Mononuclear cell (primary cell): ENCODE data around the gene NPTN. TPM values are rescaled to one million over a fixed set of nuclear protein-coding genes. Genes with fewer than 3 reads are reported as not detected.

Source experiments
- H3K27me3 ChIP-seq: 2 replicates; pipeline ENCODE4 v1.6.0; 2011; ENCODE audit warnings: low read length, control low read depth; ENCODE audit not compliant: insufficient read depth
- H3K4me1 ChIP-seq: 2 replicates; pipeline ENCODE4 v1.5.1; 2011; ENCODE audit warnings: mild to moderate bottlenecking, low read length, control low read depth; ENCODE audit not compliant: insufficient read depth
- H3K4me3 ChIP-seq: 2 replicates; pipeline ENCODE4 v1.5.1; 2011; ENCODE audit warnings: mild to moderate bottlenecking, low read length, moderate library complexity
- H3K9me3 ChIP-seq: 2 replicates; pipeline ENCODE4 v1.5.1; 2011; ENCODE audit warnings: low read depth, mild to moderate bottlenecking, control low read depth, low read length
- total RNA-seq: library from RNA; depleted of rRNA; stranded (reverse); fragments of >200 nt; gene quantifications from one replicate; pipeline ENCODE4 v1.2.3, GENCODE V29; 2012

Gene NPTN
- total RNA-seq, 1 donor: 40.4 TPM

DNA sequence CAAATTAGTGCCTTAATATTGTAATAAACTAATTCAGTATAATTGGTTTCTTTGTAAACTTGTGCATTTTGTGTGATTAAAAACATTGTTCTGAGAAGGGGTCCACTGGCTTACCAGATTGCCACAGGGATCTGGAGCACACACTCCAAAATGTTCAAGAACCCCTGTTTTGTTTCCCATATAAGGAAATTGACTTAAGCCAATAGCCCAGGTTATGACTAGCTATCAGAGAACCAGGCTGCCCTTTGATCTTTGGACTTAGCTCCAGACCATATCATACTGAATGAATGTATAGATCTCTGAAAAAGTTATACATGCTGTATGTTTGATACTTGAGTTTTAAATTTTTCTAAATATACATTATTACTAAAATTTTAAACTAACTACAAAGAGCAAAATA, 91.7 kb downstream of the NPTN start:
- H3K27me3 ChIP-seq: no peaks in the 10 kb centered on the region
- H3K4me1 ChIP-seq: no peaks in the 10 kb centered on the region
- no peaks in the 10 kb centered on the region for H3K9me3 ChIP-seq
- no peak overlapping the region for H3K4me3 ChIP-seq

DNA sequence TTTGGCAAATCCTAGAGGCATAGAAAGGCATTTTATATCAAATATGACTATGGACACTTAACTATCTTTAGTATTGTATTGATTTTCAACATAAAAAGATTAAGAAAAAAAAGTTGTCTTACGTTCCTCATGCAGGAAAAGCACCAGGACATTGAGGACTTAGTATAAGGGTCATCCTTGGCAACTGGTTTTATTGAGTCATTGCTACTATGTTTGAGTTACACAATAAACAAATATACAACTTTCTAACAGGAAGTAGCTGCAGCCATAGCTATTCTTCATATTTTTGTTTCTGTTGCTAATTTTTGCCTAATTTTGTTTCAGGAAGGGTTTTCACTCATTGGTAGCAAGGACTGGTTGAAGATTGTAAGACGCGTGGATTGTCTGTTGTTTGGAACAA, 93.0 kb downstream of the NPTN start:
- no peaks in the 10 kb centered on the region for H3K27me3 ChIP-seq
- H3K9me3 ChIP-seq: no peaks in the 10 kb centered on the region
- no peak overlapping the region for H3K4me3 ChIP-seq
- no peaks in the 10 kb centered on the region for H3K4me1 ChIP-seq

- Histone ChIP-seq H3K4me1 (no peaks in the 10 kb centered on the region), H3K4me3 (no peak overlapping the region), H3K9me3 (no peaks in the 10 kb centered on the region), H3K27me3 (no peaks in the 10 kb centered on the region)
Measured at GRCh38 chr15:73539212-73540128, 93.7 kb downstream of the NPTN start.

DNA sequence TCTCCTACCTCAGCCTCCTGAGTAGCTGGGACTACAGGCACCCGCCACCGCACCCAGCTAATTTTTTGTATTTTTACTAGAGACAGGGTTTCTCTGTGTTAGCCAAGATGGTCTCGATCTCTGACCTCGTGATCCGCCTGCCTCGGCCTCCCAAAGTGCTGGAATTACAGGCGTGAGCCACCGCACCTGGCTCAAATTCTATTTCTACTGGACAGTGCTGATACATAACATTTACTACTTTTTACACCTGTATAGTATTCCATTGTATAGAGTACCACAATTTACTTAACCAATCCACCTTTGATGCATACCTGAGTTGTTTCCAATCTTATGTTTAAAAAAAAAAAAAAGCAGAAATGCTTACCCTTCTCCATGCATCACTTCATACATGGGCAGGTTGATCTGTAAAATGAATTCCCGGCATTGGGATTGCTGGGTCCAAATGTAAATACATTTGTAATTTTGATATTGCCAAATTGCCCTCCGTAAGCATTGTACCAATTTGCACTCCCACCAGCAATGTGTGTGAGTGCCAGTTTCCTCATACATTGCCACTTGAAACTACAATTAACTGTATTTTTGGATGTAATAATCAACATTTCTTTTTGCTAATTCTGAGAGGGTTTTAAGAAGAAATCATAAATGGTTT, 94.5 kb downstream of the NPTN start:
- H3K4me3 ChIP-seq: no peak overlapping the region
- H3K4me1 ChIP-seq: no peaks in the 10 kb centered on the region
- H3K27me3 ChIP-seq: no peaks in the 10 kb centered on the region
- H3K9me3 ChIP-seq: no peaks in the 10 kb centered on the region

- Histone ChIP-seq H3K4me1 (no peaks in the 10 kb centered on the region), H3K4me3 (no peak overlapping the region), H3K9me3 (no peaks in the 10 kb centered on the region), H3K27me3 (no peaks in the 10 kb centered on the region)
Measured at GRCh38 chr15:73538123-73538522, 95.1 kb downstream of the NPTN start.

- Histone ChIP-seq H3K4me3 (no peak overlapping the region), H3K4me1 (no peaks in the 10 kb centered on the region), H3K9me3 (no peaks in the 10 kb centered on the region), H3K27me3 (peaks cover 8% of the 10 kb centered on the region)
Measured at GRCh38 chr15:73530649-73531048, 102.5 kb downstream of the NPTN start.

DNA sequence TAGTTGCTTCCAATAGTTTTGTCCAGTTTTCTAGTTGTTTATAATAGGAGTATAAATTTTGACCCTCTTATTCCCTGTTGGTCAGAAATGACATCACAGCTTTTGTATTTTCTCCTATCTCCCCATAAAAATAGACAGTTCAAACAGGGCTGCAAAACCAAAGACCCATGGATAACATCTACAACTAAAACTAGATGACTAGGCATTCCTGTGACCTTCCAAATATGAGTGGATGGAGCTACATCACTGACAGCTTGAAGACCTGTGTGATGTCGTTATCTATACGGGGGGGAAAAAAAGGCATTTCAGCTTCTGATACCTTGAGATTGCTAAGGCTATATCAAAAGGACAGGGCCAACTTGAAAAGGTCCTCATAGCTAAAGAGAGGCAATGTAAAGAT, 105.6 kb downstream of the NPTN start:
- H3K9me3 ChIP-seq: no peaks in the 10 kb centered on the region
- H3K4me3 ChIP-seq: no peak overlapping the region
- H3K4me1 ChIP-seq: no peaks in the 10 kb centered on the region
- peaks cover 8% of the 10 kb centered on the region for H3K27me3 ChIP-seq

GRCh38 chr15:73524919-73525318, 108.3 kb downstream of the NPTN start:
- H3K4me3 ChIP-seq: no peak overlapping the region

DNA sequence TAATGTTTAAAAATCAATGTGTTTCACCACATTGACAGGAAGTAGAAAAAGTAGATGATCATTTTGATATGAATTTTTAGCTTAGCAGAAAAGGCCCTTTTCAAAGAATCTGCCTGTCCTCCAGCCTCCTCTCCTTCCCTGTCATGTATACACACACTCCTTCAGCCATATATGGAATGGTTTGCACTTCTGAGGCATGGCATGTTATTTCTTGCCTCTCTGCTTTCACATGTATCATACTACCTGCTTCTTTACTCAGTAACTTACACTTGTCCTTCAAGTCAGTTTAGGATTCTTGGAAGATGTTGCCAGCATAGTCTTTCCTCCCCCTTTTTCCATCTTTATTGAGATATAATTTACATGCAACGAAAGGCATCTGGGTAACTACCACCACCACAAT, 111.2 kb downstream of the NPTN start:
- Histone ChIP-seq H3K27me3 (peaks cover 5% of the 10 kb centered on the region), H3K4me1 (peaks cover 22% of the 10 kb centered on the region), H3K9me3 (no peaks in the 10 kb centered on the region), H3K4me3 (no peak overlapping the region)

More at GRCh38 chr15:73524919-73525318, 108.3 kb downstream of the NPTN start:
- H3K4me1 ChIP-seq: no peaks in the 10 kb centered on the region
- H3K27me3 ChIP-seq: peaks cover 8% of the 10 kb centered on the region
- H3K9me3 ChIP-seq: no peaks in the 10 kb centered on the region

GRCh38 chr15:73518876-73519733, 114.1 kb downstream of the NPTN start:
- peaks cover 22% of the 10 kb centered on the region for H3K4me1 ChIP-seq
- no peaks in the 10 kb centered on the region for H3K9me3 ChIP-seq
- no peak overlapping the region for H3K4me3 ChIP-seq

GRCh38 chr15:73518180-73518862, 114.9 kb downstream of the NPTN start:
- Histone ChIP-seq H3K9me3 (no peaks in the 10 kb centered on the region), H3K27me3 (no peaks in the 10 kb centered on the region), H3K4me3 (no peak overlapping the region), H3K4me1 (peaks cover 22% of the 10 kb centered on the region)

More at GRCh38 chr15:73518876-73519733, 114.1 kb downstream of the NPTN start:
- no peaks in the 10 kb centered on the region for H3K27me3 ChIP-seq

DNA sequence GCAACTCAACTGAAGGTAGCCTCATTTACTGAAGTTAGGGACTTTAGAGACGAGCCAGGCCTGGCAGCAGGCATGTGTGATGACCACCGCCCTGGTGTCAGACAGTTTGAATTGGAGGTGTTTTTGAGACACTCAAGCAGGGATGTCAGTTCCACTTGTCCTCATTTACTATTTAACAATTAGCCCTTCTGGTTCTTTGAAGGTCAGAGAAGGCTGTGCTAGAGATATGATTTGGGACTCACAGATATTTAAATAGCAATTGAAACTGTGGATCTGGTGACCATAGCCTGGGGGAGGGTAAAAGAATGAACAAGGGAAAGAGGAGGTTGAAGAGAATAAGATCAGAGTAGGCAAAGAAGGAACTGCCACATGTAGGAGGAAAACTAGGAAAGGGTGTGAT, 115.6 kb downstream of the NPTN start:
- peaks cover 22% of the 10 kb centered on the region for H3K4me1 ChIP-seq
- H3K4me3 ChIP-seq: no peak overlapping the region
- H3K9me3 ChIP-seq: no peaks in the 10 kb centered on the region
- no peaks in the 10 kb centered on the region for H3K27me3 ChIP-seq

DNA sequence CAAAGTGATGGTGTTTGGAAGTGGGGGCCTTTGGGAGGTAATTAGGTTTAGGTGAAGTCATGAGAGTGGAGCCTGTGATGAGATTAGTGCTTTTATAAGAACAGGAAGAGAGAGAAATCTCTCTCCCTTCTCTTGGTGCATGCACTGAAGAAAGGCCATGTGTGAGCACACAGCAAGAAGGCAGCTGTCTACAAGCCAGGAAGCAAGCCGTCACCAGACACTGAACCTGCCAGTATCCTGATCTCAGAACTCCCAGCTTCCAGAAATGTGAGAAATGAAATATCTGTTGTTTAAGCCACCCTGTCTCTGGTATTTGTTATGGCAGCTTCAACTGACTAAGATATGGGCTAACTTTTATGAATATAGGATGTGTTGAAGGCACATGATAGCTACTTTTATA, 117.7 kb downstream of the NPTN start:
- no peaks in the 10 kb centered on the region for H3K27me3 ChIP-seq
- peaks cover 22% of the 10 kb centered on the region for H3K4me1 ChIP-seq
- no peaks in the 10 kb centered on the region for H3K9me3 ChIP-seq
- no peak overlapping the region for H3K4me3 ChIP-seq
